HCT116 (cell line): Measurements from ENCODE around the gene NPIPA1.
"Not testable (repeated sequence)": the region's sequence is repeated elsewhere in the genome, so short reads cannot be mapped to it uniquely, and the experiment has no call there.

ENCODE experiments used
- EZH2 ChIP-seq: fragments of 200-600 bp; sonication (generic); IDR thresholded peaks from 2 replicates; pipeline ENCODE4 v1.6.1; 2017; ENCODE audit warnings: antibody characterized with exemption, mixed run types
- ZFX ChIP-seq: fragments of 450-650 bp; IDR thresholded peaks from 2 replicates; pipeline ENCODE4 v1.6.1; 2017

GRCh38 chr16:14909744-14910143, 27.5 kb upstream of the NPIPA1 start:
- TF ChIP-seq ZFX, EZH2: not testable (repeated sequence)
